HT-29 (cell line): ENCODE results near the gene CERK. TPM values are rescaled to one million over a fixed set of nuclear protein-coding genes. Genes with fewer than 3 reads are reported as not detected.

Experiments
- DNase-seq: peaks from one replicate; pipeline ENCODE4 v3.0.0-alpha.2; 2015; ENCODE audit warnings: low spot score
- total RNA-seq: library from RNA; depleted of rRNA; stranded (reverse); fragments of >200 nt; shearing (Covaris generic); gene quantifications from 2 replicates; pipeline ENCODE4 v1.2.3, GENCODE V29; 2014

CERK gene
- total RNA-seq, 1 experiment from 2014 or later = 18.6 TPM

DNA sequence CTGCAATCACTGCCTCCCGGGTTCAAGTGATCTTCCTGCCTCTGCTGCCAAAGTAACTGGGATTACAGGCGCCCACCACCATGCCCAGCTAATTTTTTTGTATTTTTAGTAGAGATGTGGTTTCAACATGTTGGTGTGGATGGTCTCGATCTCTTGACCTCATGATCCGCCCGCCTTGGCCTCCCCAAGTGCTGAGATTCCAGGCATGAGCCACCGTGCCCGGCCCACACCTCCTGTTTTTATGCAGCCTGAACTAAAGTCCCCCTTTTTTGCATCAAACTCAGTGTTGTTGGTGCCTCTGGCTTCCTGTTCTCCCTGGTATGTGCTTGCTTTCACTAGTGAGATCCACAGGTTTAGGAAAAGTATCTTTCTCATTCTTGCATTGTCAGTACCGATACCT lies 28.6 kb upstream of the CERK start:
- no peak for DNase-seq

GRCh38 chr22:46764779-46765485 lies 26.9 kb upstream of the CERK start:
- DNase-seq = no peak

- no peak for DNase-seq
These were observed 26.2 kb upstream of the CERK start for GRCh38 chr22:46764140-46764680.

DNA sequence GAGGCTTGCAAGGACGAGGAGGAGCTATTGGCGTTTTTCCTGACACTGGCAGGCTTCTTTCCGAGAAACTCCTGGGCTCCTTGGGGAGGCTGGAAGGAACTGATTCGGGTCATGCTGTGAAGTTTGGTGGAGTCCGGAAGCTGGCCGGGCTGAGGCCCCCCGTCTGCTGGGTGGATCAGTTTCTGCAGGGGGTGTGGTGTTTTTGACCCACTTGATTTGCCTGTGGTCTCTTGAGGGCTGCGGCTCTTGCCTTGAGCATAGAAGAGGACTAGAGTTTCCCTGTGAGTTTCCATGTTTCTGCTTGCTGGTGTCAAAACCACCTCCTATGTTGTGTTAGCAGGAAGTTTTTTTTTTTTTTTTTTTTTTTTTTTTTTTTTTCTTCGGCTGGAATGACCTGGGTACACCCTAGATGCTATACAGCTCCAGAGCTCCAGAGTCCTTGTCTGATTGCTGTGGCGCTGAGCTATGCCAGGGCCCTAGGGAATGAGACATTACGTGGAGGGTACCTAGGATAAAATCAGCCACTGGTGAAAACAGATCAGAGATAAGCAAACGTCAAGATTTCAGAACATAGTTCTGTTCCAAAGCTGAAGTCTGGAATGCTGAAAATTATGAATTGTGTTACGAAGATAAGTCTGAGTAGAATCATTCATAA lies 25.1 kb upstream of the CERK start:
- no peak for DNase-seq

GRCh38 chr22:46762238-46763050 lies 24.4 kb upstream of the CERK start, which contains the start of gene TBC1D22A:
TBC1D22A (plus strand) TSS chr22:46762650; CDS start chr22:46762787, 137 bp downstream.
- DNase-seq = peak; percentile 86

- no peak for DNase-seq
These were observed 23.6 kb upstream of the CERK start for GRCh38 chr22:46761539-46762237.

GRCh38 chr22:46761017-46761416 lies 23.0 kb upstream of the CERK start:
- no peak for DNase-seq

- DNase-seq = peak; percentile 84
These were observed 20.8 kb upstream of the CERK start for GRCh38 chr22:46758867-46759290.

- DNase-seq = no peak
These were observed 20.1 kb upstream of the CERK start for GRCh38 chr22:46758121-46758520.

GRCh38 chr22:46757104-46757503 lies 19.1 kb upstream of the CERK start:
- DNase-seq = no peak

DNA sequence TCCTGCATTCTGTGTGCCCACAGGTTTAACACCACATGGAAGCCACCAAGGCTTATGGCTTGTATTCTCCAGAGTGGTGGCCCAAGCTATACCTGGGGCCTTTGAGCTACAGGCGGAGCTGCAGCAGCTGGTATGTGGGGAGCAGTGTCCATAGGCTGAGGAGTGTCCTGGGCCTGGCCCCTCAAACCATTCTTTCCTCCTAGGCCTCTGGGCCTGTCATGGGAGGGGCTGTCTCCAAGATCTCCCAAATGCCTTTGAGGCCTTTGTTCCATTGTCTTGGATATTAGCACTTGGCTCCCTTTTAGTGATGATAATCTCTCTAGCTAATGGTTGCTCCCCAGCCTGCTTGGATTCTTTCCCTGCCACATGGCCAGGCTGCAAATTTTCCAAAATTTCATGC lies 18.0 kb upstream of the CERK start:
- DNase-seq = no peak

DNA sequence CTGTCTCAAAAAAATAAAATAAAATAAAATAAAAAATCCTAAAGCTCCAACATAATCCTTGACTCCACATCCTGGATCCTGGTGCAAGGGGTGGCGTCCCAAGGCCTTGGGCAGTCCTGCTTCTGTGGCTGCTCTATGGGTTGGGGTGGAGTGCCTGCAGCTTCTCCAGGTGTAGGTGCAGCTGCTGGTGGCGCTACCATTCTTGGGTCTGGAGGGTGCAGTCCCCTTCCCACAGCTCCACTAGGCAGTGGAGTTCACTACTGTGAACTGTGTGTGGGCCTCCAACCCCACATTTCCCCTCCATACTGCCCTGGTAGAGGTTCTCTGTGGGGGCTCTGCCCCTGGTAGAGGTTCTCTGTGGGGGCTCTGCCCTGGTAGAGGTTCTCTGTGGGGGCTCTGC lies 17.5 kb upstream of the CERK start:
- no peak for DNase-seq

GRCh38 chr22:46754826-46755225 lies 16.8 kb upstream of the CERK start:
- no peak for DNase-seq

DNA sequence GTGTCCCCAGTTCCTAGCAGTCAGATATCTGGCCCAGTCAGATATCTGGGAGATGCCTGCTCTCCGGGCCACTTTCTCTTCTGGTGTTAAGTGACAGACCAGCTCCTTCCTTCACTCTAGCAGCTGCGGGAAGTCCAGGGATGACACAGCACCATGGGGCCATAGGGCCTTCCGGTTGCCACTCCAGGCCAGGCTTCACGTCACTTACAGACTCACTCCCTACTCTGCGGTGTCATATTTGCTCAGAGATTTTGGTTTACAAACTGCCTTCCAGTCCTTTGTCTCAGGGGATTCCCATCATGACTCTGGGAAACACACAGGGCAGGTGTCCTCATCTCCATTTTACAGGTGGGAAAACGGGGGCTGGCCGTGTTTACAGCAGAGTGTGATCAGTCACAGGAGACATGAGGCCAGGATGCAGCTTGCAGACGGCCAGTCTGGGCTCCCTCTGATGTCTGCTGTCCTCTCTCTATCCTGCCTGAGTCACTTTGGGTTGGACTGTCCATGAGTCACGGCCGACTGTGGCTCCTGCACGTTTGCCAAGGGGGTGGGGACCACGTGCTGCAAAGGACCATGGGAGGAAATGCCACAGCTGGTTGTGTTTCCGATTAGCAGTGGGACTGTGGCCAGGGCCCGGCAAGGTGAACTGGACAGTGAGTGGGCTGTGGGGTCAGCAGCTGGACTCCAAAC lies 16.2 kb upstream of the CERK start:
- peak; percentile 77 for DNase-seq

DNA sequence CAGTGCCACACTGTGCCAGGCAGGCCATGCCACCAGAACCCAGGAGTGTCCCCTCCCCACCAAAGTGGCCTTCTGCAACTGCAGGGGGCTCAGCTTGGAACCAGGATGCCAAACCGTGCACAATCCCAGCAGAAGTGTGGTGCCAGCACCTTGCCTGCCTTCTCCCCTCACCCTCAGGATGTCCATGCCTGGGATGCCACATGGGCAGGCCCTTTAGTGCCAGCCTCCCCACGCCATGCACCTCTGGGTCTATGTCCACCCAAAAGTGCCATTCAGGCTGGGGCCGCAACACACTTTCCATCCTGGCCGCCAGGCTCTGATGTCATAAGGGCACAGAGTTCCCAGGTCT lies 15.7 kb upstream of the CERK start:
- no peak for DNase-seq

DNA sequence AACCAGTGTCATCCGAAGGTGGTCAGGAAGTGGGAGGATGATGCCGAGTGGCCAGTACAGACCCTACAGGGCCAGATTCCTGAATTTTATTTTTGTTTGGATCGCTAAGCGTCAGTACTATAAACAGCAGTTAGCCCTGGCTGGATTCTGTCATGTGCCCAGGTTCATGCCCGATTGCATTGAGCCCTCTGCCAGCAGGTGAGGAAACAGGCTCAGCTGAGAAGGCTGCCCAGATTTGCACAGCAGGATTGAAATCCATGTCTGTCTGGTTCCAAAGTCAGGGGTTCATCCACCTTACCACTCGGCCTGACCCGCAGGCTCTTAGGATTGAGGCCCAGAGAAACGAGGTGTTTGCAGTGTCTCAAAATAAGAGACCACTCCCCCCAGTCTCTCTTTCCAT lies 15.3 kb upstream of the CERK start:
- no peak for DNase-seq

GRCh38 chr22:46752988-46753310 lies 14.9 kb upstream of the CERK start:
- DNase-seq = no peak

- DNase-seq = no peak
These were observed 14.4 kb upstream of the CERK start for GRCh38 chr22:46752286-46752987.

DNA sequence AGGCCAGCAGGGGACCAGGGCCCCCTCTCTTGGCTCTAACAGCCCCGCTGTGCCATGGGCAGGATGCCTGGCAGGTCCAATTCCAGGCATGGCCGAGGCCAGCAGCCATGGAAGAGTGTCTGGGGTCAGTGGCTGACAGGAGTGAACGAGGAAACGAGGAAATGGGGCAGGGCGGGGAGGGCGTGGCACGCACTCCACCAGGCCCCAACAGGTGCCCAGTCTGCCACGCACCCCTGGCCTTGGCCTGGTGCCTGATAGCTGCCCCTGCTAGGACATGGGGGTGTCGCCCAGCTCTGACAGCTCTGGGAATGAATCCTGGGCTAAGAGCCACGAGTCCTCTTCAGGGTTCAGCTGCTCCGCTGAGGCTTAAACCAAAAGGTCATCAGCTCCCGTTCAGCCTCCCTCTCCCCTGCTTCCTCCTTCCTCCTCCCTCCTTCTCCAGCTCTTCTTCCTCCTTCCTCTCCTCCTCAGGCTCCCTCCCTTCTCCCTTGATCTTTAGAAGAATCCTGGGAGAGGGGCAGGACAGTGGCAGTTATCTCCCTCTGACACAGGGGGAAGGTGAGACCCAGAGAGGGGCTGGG lies 12.9 kb upstream of the CERK start:
- DNase-seq = peak; percentile 5

GRCh38 chr22:46750530-46750800 lies 12.4 kb upstream of the CERK start:
- DNase-seq = no peak
